Sigmoid colon (tissue), 7 donors: ENCODE measurements around the gene MTCL1. TPM values are rescaled to one million over a fixed set of nuclear protein-coding genes. Genes with fewer than 3 reads are reported as not detected.

Experiments
- DNase-seq: peaks from one replicate; pipeline ENCODE4 v3.0.0-alpha.2; 2019
- H3K27ac ChIP-seq, 4 donors: fragments of 200-600 bp; sonication (generic); one replicate each; pipeline ENCODE4 v1.5.1; 2016 to 2019; ENCODE audit warnings: mild to moderate bottlenecking in 1 of 4
- H3K27me3 ChIP-seq, 3 donors: fragments of 200-600 bp; sonication (generic); one replicate each; pipeline ENCODE4 v1.5.1; 2019; ENCODE audit warnings: mild to moderate bottlenecking in 1 of 3
- H3K36me3 ChIP-seq, 4 donors: fragments of 200-600 bp; sonication (generic); one replicate each; pipeline ENCODE4 v1.5.1; 2016 to 2019
- H3K4me1 ChIP-seq, 4 donors: fragments of 200-600 bp; sonication (generic); one replicate each; pipeline ENCODE4 v1.5.1; 2017 to 2019
- H3K4me3 ChIP-seq, 4 donors: fragments of 200-600 bp; sonication (generic); one replicate each; pipeline ENCODE4 v1.5.1; 2017 to 2019; ENCODE audit warnings: mild to moderate bottlenecking in 2 of 4, moderate library complexity in 1 of 4
- H3K9me3 ChIP-seq, 4 donors: fragments of 200-600 bp in 3 of 4; sonication (generic) in 3 of 4; one replicate each; pipeline versions ENCODE4 v1.5.1 to v1.6.1; 2013 to 2019
- CTCF ChIP-seq, 4 experiments: fragments of 450-650 bp in 3 of 4; fragments of 200-600 bp in 1 of 4; IDR thresholded peaks; one replicate each; pipeline ENCODE4 v1.5.1; 2016 to 2019; ENCODE audit warnings: antibody characterized with exemption in 4 of 4, mild to moderate bottlenecking in 3 of 4, moderate library complexity in 2 of 4
- EP300 ChIP-seq, 4 donors: sonication (generic); formaldehyde crosslinking; IDR thresholded peaks; one replicate each; pipeline ENCODE4 v1.6.1; 2017; ENCODE audit warnings: antibody characterized with exemption in 4 of 4
- POLR2A ChIP-seq, 2 donors: fragments of 450-650 bp; IDR thresholded peaks; one replicate each; pipeline ENCODE4 v1.6.1; 2016; ENCODE audit warnings: antibody characterized with exemption in 2 of 2, mild to moderate bottlenecking in 2 of 2, moderate library complexity in 2 of 2
- POLR2AphosphoS5 ChIP-seq, 4 donors: sonication (generic); formaldehyde crosslinking; IDR thresholded peaks; one replicate each; pipeline ENCODE4 v1.6.1; 2017; ENCODE audit warnings: antibody characterized with exemption in 4 of 4
- WGBS, 2 donors: extraction: QIAGEN DNeasy Blood & Tissue Kit; methylation state at CpG; one replicate each; pipeline ENCODE4 v1.1.7; 2013; 5-methylcytosine and 5-hydroxymethylcytosine counted together
- intact Hi-C: fragments of 100-400 bp; cut with DNase I; formaldehyde crosslinking; loops from one replicate; pipeline ENCODE4 v1.15.1; 2023
- polyA plus RNA-seq, 3 donors: library from polyadenylated mRNA; stranded (reverse); fragments of 200-250 nt; gene quantifications; one replicate each; pipeline ENCODE4 v1.2.3, GENCODE V29; 2013
- total RNA-seq, 4 donors: library from RNA; depleted of rRNA; stranded (reverse); fragments of >200 nt; gene quantifications; one replicate each; pipeline ENCODE4 v1.1.0, GENCODE V29; 2016
- donor health status: healthy with polysubstance abuse.
- donor health status: Bipolar disorder and iron deficiency.
- donor health status: healthy.

MTCL1 gene
- total and polyA plus RNA-seq, 7 donors: 0.69 to 133 (median 58.5) TPM

GRCh38 chr18:8688816-8689215, 16.5 kb upstream of the MTCL1 start:
- no peaks in the 10 kb centered on the region for H3K27me3 ChIP-seq

GRCh38 chr18:8689517-8689916, 15.8 kb upstream of the MTCL1 start:
- TF ChIP-seq CTCF (IDR thresholded peaks at IDR 0.05): no peak
- TF ChIP-seq POLR2AphosphoS5 (IDR thresholded peaks at IDR 0.05): no peak
- TF ChIP-seq POLR2A (IDR thresholded peaks at IDR 0.05): no peak
- TF ChIP-seq EP300 (IDR thresholded peaks at IDR 0.05): no peak
- Histone ChIP-seq H3K4me1 (peaks cover 0 to 10% (median 2%) of the 10 kb centered on the region in 4 donors), H3K36me3 (no peaks in the 10 kb centered on the region), H3K27me3 (no peaks in the 10 kb centered on the region), H3K27ac (no peak overlapping the region), H3K4me3 (no peak overlapping the region), H3K9me3 (no peaks in the 10 kb centered on the region)
- DNase-seq: no peak
- intact Hi-C loops: no loop called here
- WGBS, 2 donors: 88 to 93% methylated on average over 13 of the region's 13 CpGs

More at GRCh38 chr18:8688816-8689215, 16.5 kb upstream of the MTCL1 start:
- WGBS, 2 donors: 94% methylated on average over 8 of the region's 8 CpGs
- H3K9me3 ChIP-seq: no peaks in the 10 kb centered on the region
- no peak overlapping the region for H3K27ac ChIP-seq
- H3K4me1 ChIP-seq: peaks cover 0 to 10% (median 2%) of the 10 kb centered on the region in 4 donors
- no peak for DNase-seq
- intact Hi-C loops: no loop called here
- no peak for TF ChIP-seq POLR2AphosphoS5 (IDR thresholded peaks at IDR 0.05)
- no peak for TF ChIP-seq POLR2A (IDR thresholded peaks at IDR 0.05)
- no peak for TF ChIP-seq EP300 (IDR thresholded peaks at IDR 0.05)
- TF ChIP-seq CTCF (IDR thresholded peaks at IDR 0.05): no peak
- no peaks in the 10 kb centered on the region for H3K36me3 ChIP-seq
- no peak overlapping the region for H3K4me3 ChIP-seq

- H3K27ac ChIP-seq: no peak overlapping the region
- H3K4me1 ChIP-seq: no peaks in the 10 kb centered on the region
- H3K4me3 ChIP-seq: no peak overlapping the region
- no peak for DNase-seq
- WGBS, 2 donors: 83 to 85% methylated on average over 10 of the region's 10 CpGs
- no peaks in the 10 kb centered on the region for H3K27me3 ChIP-seq
- no peak for TF ChIP-seq CTCF (IDR thresholded peaks at IDR 0.05)
- TF ChIP-seq POLR2AphosphoS5 (IDR thresholded peaks at IDR 0.05): no peak
- no peak for TF ChIP-seq POLR2A (IDR thresholded peaks at IDR 0.05)
- TF ChIP-seq EP300 (IDR thresholded peaks at IDR 0.05): no peak
- intact Hi-C loops: loop anchor here (5.0 kb wide), 1 partner anchor 43 kb away; no protein-coding TSS in a partner anchor
- no peaks in the 10 kb centered on the region for H3K9me3 ChIP-seq
- H3K36me3 ChIP-seq: no peaks in the 10 kb centered on the region
Measured at GRCh38 chr18:8694891-8695290, 10.5 kb upstream of the MTCL1 start.

GRCh38 chr18:8695932-8696517, 9.3 kb upstream of the MTCL1 start:
- Histone ChIP-seq H3K4me3 (no peak overlapping the region), H3K9me3 (no peaks in the 10 kb centered on the region), H3K36me3 (no peaks in the 10 kb centered on the region), H3K27me3 (no peaks in the 10 kb centered on the region), H3K27ac (peak overlapping the region in 1 of 4 donors; percentile 9), H3K4me1 (no peaks in the 10 kb centered on the region)
- TF ChIP-seq CTCF (IDR thresholded peaks at IDR 0.05) (no peak), POLR2AphosphoS5 (IDR thresholded peaks at IDR 0.05) (no peak), EP300 (IDR thresholded peaks at IDR 0.05) (no peak), POLR2A (IDR thresholded peaks at IDR 0.05) (no peak)
- DNase-seq: no peak
- 67 to 83% methylated on average over 3 of the region's 3 CpGs for WGBS, 2 donors
- intact Hi-C loops: loop anchor here (1.0 kb wide), 1 partner anchor 292 kb away; no protein-coding TSS in a partner anchor
